ENCODE measurements around the gene NT5DC4.

The NT5DC4 gene

GRCh38 chr2:112787294-112787693 is 66.5 kb downstream of the NT5DC4 start:
- TF ChIP-seq, protein P1, sequence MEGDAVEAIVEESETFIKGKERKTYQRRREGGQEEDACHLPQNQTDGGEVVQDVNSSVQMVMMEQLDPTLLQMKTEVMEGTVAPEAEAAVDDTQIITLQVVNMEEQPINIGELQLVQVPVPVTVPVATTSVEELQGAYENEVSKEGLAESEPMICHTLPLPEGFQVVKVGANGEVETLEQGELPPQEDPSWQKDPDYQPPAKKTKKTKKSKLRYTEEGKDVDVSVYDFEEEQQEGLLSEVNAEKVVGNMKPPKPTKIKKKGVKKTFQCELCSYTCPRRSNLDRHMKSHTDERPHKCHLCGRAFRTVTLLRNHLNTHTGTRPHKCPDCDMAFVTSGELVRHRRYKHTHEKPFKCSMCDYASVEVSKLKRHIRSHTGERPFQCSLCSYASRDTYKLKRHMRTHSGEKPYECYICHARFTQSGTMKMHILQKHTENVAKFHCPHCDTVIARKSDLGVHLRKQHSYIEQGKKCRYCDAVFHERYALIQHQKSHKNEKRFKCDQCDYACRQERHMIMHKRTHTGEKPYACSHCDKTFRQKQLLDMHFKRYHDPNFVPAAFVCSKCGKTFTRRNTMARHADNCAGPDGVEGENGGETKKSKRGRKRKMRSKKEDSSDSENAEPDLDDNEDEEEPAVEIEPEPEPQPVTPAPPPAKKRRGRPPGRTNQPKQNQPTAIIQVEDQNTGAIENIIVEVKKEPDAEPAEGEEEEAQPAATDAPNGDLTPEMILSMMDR (IDR thresholded peaks at IDR 0.05; ENCODE audit: control insufficient read depth, insufficient read depth, low read depth, low read length, missing control alignments) = no peak
- H3K4me3 ChIP-seq (ENCODE audit: control insufficient read depth, low read depth, low read length) = no peak overlapping the region
- DNase-seq (ENCODE audit: low read depth) = no peak

- TF ChIP-seq, protein P1 (IDR thresholded peaks at IDR 0.05; ENCODE audit: control insufficient read depth, insufficient read depth, low read depth, low read length, missing control alignments) = no peak
- H3K4me3 ChIP-seq (ENCODE audit: control insufficient read depth, low read depth, low read length) = no peak overlapping the region
- DNase-seq (ENCODE audit: low read depth) = no peak
Observed at GRCh38 chr2:112787729-112788393, 67.0 kb downstream of the NT5DC4 start.

DNA sequence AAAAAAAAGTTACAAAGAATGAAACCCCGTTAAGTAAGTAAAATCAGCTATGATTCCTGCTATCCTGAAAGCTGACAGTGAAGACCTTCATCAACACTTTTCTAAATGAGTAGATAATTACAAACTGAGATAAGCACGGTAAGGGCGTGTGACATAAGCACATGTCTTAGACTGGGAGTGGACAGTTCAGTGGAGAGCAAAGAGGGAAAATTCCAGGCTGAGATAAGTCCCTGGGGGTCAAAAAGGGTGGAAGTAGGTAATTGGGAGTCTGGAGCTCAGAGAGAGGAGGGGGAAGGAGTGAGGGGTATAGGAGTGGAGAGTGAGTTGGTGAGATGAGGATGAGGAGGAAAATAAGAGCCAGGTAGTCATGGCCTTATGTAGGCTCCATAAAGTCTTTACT is 67.8 kb downstream of the NT5DC4 start:
- TF ChIP-seq, protein P1 (IDR thresholded peaks at IDR 0.05; ENCODE audit: control insufficient read depth, insufficient read depth, low read depth, low read length, missing control alignments) = no peak
- no peak for DNase-seq (ENCODE audit: low read depth)
- no peak overlapping the region for H3K4me3 ChIP-seq (ENCODE audit: control insufficient read depth, low read depth, low read length)

All from AG09309 (cell line).